Neuronal stem cell (in vitro differentiated cells): ENCODE results near the gene TCF7L1.

Experiments
- DNase-seq: peaks from one replicate; pipeline ENCODE4 v3.0.0-alpha.2; 2013; ENCODE audit warnings: low spot score
- H2AFZ ChIP-seq: one replicate; pipeline ENCODE4 v1.6.1; 2013; ENCODE audit warnings: mild to moderate bottlenecking, low read length, inconsistent platforms
- H2AK5ac ChIP-seq: 2 replicates; pipeline ENCODE4 v1.6.1; 2013; ENCODE audit warnings: low read depth, mild to moderate bottlenecking, inconsistent platforms, low read length, moderate library complexity, mixed read lengths
- H2BK120ac ChIP-seq: 2 replicates; pipeline ENCODE4 v1.6.1; 2013; ENCODE audit warnings: low read depth, mild to moderate bottlenecking, inconsistent platforms, low read length, moderate library complexity, mixed read lengths
- H2BK12ac ChIP-seq: one replicate; pipeline ENCODE4 v1.6.1; 2013; ENCODE audit warnings: low read length, inconsistent platforms
- H2BK15ac ChIP-seq: 2 replicates; pipeline ENCODE4 v1.6.1; 2013; ENCODE audit warnings: mild to moderate bottlenecking, low read length, inconsistent platforms, mixed read lengths
- H2BK5ac ChIP-seq: one replicate; pipeline ENCODE4 v1.6.1; 2013; ENCODE audit warnings: inconsistent platforms, mild to moderate bottlenecking, low read length, moderate library complexity
- H3K14ac ChIP-seq: one replicate; pipeline ENCODE4 v1.6.1; 2013; ENCODE audit warnings: low read length, inconsistent platforms
- H3K18ac ChIP-seq: 2 replicates; pipeline ENCODE4 v1.6.1; 2013; ENCODE audit warnings: low read length, inconsistent platforms
- H3K23ac ChIP-seq: 2 replicates; pipeline ENCODE4 v1.6.1; 2013; ENCODE audit warnings: low read depth, mild to moderate bottlenecking, mixed read lengths, low read length, inconsistent platforms; ENCODE audit not compliant: poor library complexity
- H3K27ac ChIP-seq: replicated peaks from 3 replicates; pipeline ENCODE4 v1.5.1; 2013; ENCODE audit warnings: low read length, inconsistent platforms
- H3K27me3 ChIP-seq, 3 experiments: 2 replicates each; pipeline ENCODE4 v1.6.1; 2013; ENCODE audit warnings: low read length in 3 of 3, mild to moderate bottlenecking in 2 of 3, inconsistent platforms in 1 of 3, low read depth in 1 of 3, mixed read lengths in 1 of 3, moderate library complexity in 1 of 3; ENCODE audit not compliant: control insufficient read depth in 3 of 3, insufficient read depth in 3 of 3
- H3K36me3 ChIP-seq, 2 donors: replicated peaks in 1 of 2; 2 replicates each; pipeline ENCODE4 v1.6.1; 2013; ENCODE audit warnings: low read length in 2 of 2; ENCODE audit not compliant: control insufficient read depth in 2 of 2, insufficient read depth in 2 of 2
- H3K4ac ChIP-seq: 2 replicates; pipeline ENCODE4 v1.6.1; 2013; ENCODE audit warnings: inconsistent platforms, mild to moderate bottlenecking, low read length, moderate library complexity
- H3K4me1 ChIP-seq, 2 donors: 1 replicate in 1 of 2; 2 replicates in 1 of 2; pipeline ENCODE4 v1.6.1; 2013; ENCODE audit warnings: low read length in 2 of 2, low read depth in 1 of 2; ENCODE audit not compliant: control insufficient read depth in 2 of 2, insufficient read depth in 1 of 2
- H3K4me2 ChIP-seq: one replicate; pipeline ENCODE4 v1.6.1; 2013; ENCODE audit warnings: mild to moderate bottlenecking, low read length, inconsistent platforms; ENCODE audit not compliant: insufficient read depth, poor library complexity, severe bottlenecking
- H3K4me3 ChIP-seq, 2 donors: 2 replicates each; pipeline ENCODE4 v1.5.1; 2013; ENCODE audit warnings: low read length in 2 of 2, mild to moderate bottlenecking in 2 of 2, inconsistent platforms in 1 of 2, moderate library complexity in 1 of 2
- H3K79me1 ChIP-seq: one replicate; pipeline ENCODE4 v1.6.1; 2013; ENCODE audit warnings: low read depth, mild to moderate bottlenecking, inconsistent platforms, low read length, moderate library complexity
- H3K9ac ChIP-seq: one replicate; pipeline ENCODE4 v1.6.1; 2013; ENCODE audit warnings: mild to moderate bottlenecking, low read depth, low read length, inconsistent platforms; ENCODE audit not compliant: poor library complexity
- H3K9me3 ChIP-seq, 2 donors: replicated peaks in 1 of 2; 2 replicates each; pipeline versions ENCODE3 to v1.6.1; 2013; ENCODE audit warnings: low read length in 2 of 2, mild to moderate bottlenecking in 2 of 2, inconsistent platforms in 1 of 2, low read depth in 1 of 2, mixed read lengths in 1 of 2, moderate library complexity in 1 of 2; ENCODE audit not compliant: control insufficient read depth in 2 of 2, insufficient read depth in 1 of 2
- H4K8ac ChIP-seq: one replicate; pipeline ENCODE4 v1.6.1; 2013; ENCODE audit warnings: low read depth, mild to moderate bottlenecking, inconsistent platforms, low read length, moderate library complexity
- H4K91ac ChIP-seq: one replicate; pipeline ENCODE4 v1.6.1; 2013; ENCODE audit warnings: low read length, low read depth, mild to moderate bottlenecking, inconsistent platforms; ENCODE audit not compliant: poor library complexity
- WGBS, 2 donors: extraction: QIAGEN DNeasy Blood & Tissue Kit; methylation state at CpG; one replicate each; pipeline ENCODE4 v1.1.7; 2013; ENCODE audit warnings: missing lambda C conversion rate in 2 of 2, mixed read lengths in 1 of 2; ENCODE audit not compliant: insufficient read length in 2 of 2, insufficient replicate concordance in 1 of 2; ENCODE audit errors: extremely low coverage in 2 of 2; 5-methylcytosine and 5-hydroxymethylcytosine counted together

Gene TCF7L1

GRCh38 chr2:85347599-85347998 lies 214.4 kb downstream of the TCF7L1 start:
- H2BK15ac ChIP-seq = no peak overlapping the region
- H3K9me3 ChIP-seq = no peaks in the 10 kb centered on the region
- no peak overlapping the region for H2AK5ac ChIP-seq
- H3K23ac ChIP-seq = no peak overlapping the region
- H3K27me3 ChIP-seq = no peaks in the 10 kb centered on the region
- H3K9ac ChIP-seq = no peak overlapping the region
- H3K14ac ChIP-seq = no peak overlapping the region
- no peak overlapping the region for H4K8ac ChIP-seq
- no peak overlapping the region for H3K4me2 ChIP-seq
- WGBS, 2 donors = no CpG with 5 or more reads among the region's 3 CpGs
- H3K4me1 ChIP-seq = no peaks in the 10 kb centered on the region
- H4K91ac ChIP-seq = no peak overlapping the region
- H2BK12ac ChIP-seq = no peak overlapping the region
- no peak overlapping the region for H3K18ac ChIP-seq
- peaks cover 18 to 62% of the 10 kb centered on the region in 2 donors for H3K36me3 ChIP-seq
- no peak overlapping the region for H2AFZ ChIP-seq
- H3K4me3 ChIP-seq = no peak overlapping the region
- no peak overlapping the region for H3K27ac ChIP-seq
- no peak overlapping the region for H2BK120ac ChIP-seq
- H3K79me1 ChIP-seq = no peaks in the 10 kb centered on the region
- H3K4ac ChIP-seq = no peak overlapping the region
- DNase-seq = no peak
- H2BK5ac ChIP-seq = no peak overlapping the region

GRCh38 chr2:85353876-85354285 lies 220.7 kb downstream of the TCF7L1 start:
- H3K36me3 ChIP-seq = peaks cover 20 to 57% of the 10 kb centered on the region in 2 donors
- no peak overlapping the region for H3K23ac ChIP-seq
- H3K9ac ChIP-seq = peak overlapping the region; percentile 53
- WGBS, 2 donors = no CpG with 5 or more reads among the region's 16 CpGs
- peaks cover 4 to 7% of the 10 kb centered on the region in 2 donors for H3K4me1 ChIP-seq
- H2AK5ac ChIP-seq = no peak overlapping the region
- peak overlapping the region; percentile 5 for H2BK15ac ChIP-seq
- H3K18ac ChIP-seq = peak overlapping the region; percentile 31
- peak; percentile 3 for DNase-seq
- H2BK12ac ChIP-seq = no peak overlapping the region
- H2BK5ac ChIP-seq = no peak overlapping the region
- no peaks in the 10 kb centered on the region for H3K27me3 ChIP-seq
- H3K79me1 ChIP-seq = no peaks in the 10 kb centered on the region
- H3K4ac ChIP-seq = no peak overlapping the region
- no peak overlapping the region for H3K27ac ChIP-seq
- H4K8ac ChIP-seq = no peak overlapping the region
- peak overlapping the region; percentile 71 for H3K4me2 ChIP-seq
- no peak overlapping the region for H2BK120ac ChIP-seq
- peak overlapping the region; percentile 79 to 93 for H3K4me3 ChIP-seq
- H2AFZ ChIP-seq = peak overlapping the region; percentile 97
- H4K91ac ChIP-seq = no peak overlapping the region
- no peaks in the 10 kb centered on the region for H3K9me3 ChIP-seq
- no peak overlapping the region for H3K14ac ChIP-seq

- H3K4ac ChIP-seq = no peak within 1 kb of the TSS
- WGBS, 2 donors = no CpG with 5 or more reads among the region's 42 CpGs
- H3K4me1 ChIP-seq = peaks cover 4 to 7% of the 10 kb centered on the region in 2 donors
- H3K27ac ChIP-seq = no peak within 1 kb of the TSS
- no peaks in the 10 kb centered on the region for H3K9me3 ChIP-seq
- peaks cover 17 to 54% of the 10 kb centered on the region in 2 donors for H3K36me3 ChIP-seq
- H2AK5ac ChIP-seq = no peak within 1 kb of the TSS
- peak; percentile 99 for DNase-seq
- H4K91ac ChIP-seq = no peak within 1 kb of the TSS
- no peaks in the 10 kb centered on the region for H3K27me3 ChIP-seq
- no peaks in the 10 kb centered on the region for H3K79me1 ChIP-seq
- peak within 1 kb of the TSS; percentile 71 for H3K4me2 ChIP-seq
- peak within 1 kb of the TSS; percentile 90 for H3K9ac ChIP-seq
- H3K14ac ChIP-seq = no peak within 1 kb of the TSS
- H4K8ac ChIP-seq = no peak within 1 kb of the TSS
- peak within 1 kb of the TSS; percentile 82 to 93 for H3K4me3 ChIP-seq
- no peak within 1 kb of the TSS for H3K23ac ChIP-seq
- H2BK120ac ChIP-seq = no peak within 1 kb of the TSS
- H3K18ac ChIP-seq = peak within 1 kb of the TSS; percentile 90
- peak within 1 kb of the TSS; percentile 97 for H2AFZ ChIP-seq
- no peak within 1 kb of the TSS for H2BK12ac ChIP-seq
- H2BK5ac ChIP-seq = peak within 1 kb of the TSS; percentile 16
- peak within 1 kb of the TSS; percentile 5 for H2BK15ac ChIP-seq
Measured at GRCh38 chr2:85354286-85355072, 221.3 kb downstream of the TCF7L1 start, which contains the start of the genes ELMOD3 and RETSAT. Gene ELMOD3 (plus strand): TSS chr2:85354769. CDS start chr2:85357199, 2,430 bp downstream. Gene RETSAT (minus strand): TSS chr2:85354528. CDS start chr2:85354507, 21 bp downstream.

GRCh38 chr2:85355073-85355410 lies 221.8 kb downstream of the TCF7L1 start:
- no peak overlapping the region for H3K27ac ChIP-seq
- peaks cover 14 to 53% of the 10 kb centered on the region in 2 donors for H3K36me3 ChIP-seq

More at GRCh38 chr2:85355073-85355410, 221.8 kb downstream of the TCF7L1 start:
- Histone ChIP-seq H3K79me1 (no peaks in the 10 kb centered on the region), H2AFZ (peak overlapping the region; percentile 97), H3K4me1 (peaks cover 4 to 7% of the 10 kb centered on the region in 2 donors), H2BK15ac (no peak overlapping the region), H4K91ac (no peak overlapping the region), H4K8ac (no peak overlapping the region), H2BK12ac (no peak overlapping the region), H3K9me3 (no peaks in the 10 kb centered on the region), H3K14ac (no peak overlapping the region), H3K4me2 (peak overlapping the region; percentile 67), H3K27me3 (no peaks in the 10 kb centered on the region), H2AK5ac (no peak overlapping the region), H3K23ac (no peak overlapping the region), H2BK5ac (peak overlapping the region; percentile 16), H3K4ac (no peak overlapping the region), H3K9ac (peak overlapping the region; percentile 90), H3K4me3 (peak overlapping the region; percentile 82 to 93), H2BK120ac (no peak overlapping the region), H3K18ac (peak overlapping the region; percentile 90)
- no CpG with 5 or more reads among the region's 10 CpGs for WGBS, 2 donors
- DNase-seq = no peak
